GM23338 (cell line): Measurements from ENCODE around the gene CNOT4. TPM values are rescaled to one million over a fixed set of nuclear protein-coding genes. Genes with fewer than 3 reads are reported as not detected.

Source experiments
- ATAC-seq: fragments of 200-7000 bp; cut with Tn5 transposase; 3 replicates; pipeline ENCODE4 v1.9.1; 2020
- DNase-seq: peaks from one replicate; pipeline ENCODE4 v3.0.0-alpha.2; 2015; ENCODE audit warnings: low spot score
- H2AFZ ChIP-seq: fragments of 200-600 bp; sonication (generic); 2 replicates; pipeline ENCODE4 v1.8.0; 2016; ENCODE audit warnings: antibody characterized with exemption, mild to moderate bottlenecking, moderate library complexity
- H3F3A ChIP-seq: fragments of 200-600 bp; sonication (generic); replicated peaks from 2 replicates; pipeline ENCODE4 v1.8.0; 2017; ENCODE audit warnings: antibody characterized with exemption, mixed run types, low read depth
- H3K27ac ChIP-seq: fragments of 200-600 bp; sonication (generic); 2 replicates; pipeline ENCODE4 v1.6.1; 2016; ENCODE audit warnings: low read depth
- H3K27me3 ChIP-seq: fragments of 200-600 bp; sonication (generic); 2 replicates; pipeline ENCODE4 v1.8.0; 2016; ENCODE audit warnings: mild to moderate bottlenecking, mixed run types, moderate library complexity; ENCODE audit not compliant: insufficient read depth
- H3K36me3 ChIP-seq: fragments of 200-600 bp; sonication (generic); 2 replicates; pipeline ENCODE4 v1.8.0; 2016; ENCODE audit warnings: mild to moderate bottlenecking; ENCODE audit not compliant: insufficient read depth
- H3K4me1 ChIP-seq: fragments of 200-600 bp; sonication (generic); 2 replicates; pipeline ENCODE4 v1.8.0; 2016; ENCODE audit warnings: mild to moderate bottlenecking, moderate library complexity; ENCODE audit not compliant: insufficient read depth
- H3K4me2 ChIP-seq: fragments of 200-600 bp; sonication (generic); 2 replicates; pipeline ENCODE4 v1.7.1; 2017; ENCODE audit warnings: mixed run types
- H3K4me3 ChIP-seq: fragments of 200-600 bp; sonication (generic); 2 replicates; pipeline ENCODE4 v1.6.1; 2016; ENCODE audit warnings: mixed run types
- H3K79me2 ChIP-seq: fragments of 200-600 bp; sonication (generic); replicated peaks from 2 replicates; pipeline ENCODE4 v1.8.0; 2017; ENCODE audit warnings: mild to moderate bottlenecking; ENCODE audit not compliant: insufficient read depth
- H3K9me2 ChIP-seq: fragments of 200-600 bp; sonication (generic); 2 replicates; pipeline ENCODE4 v1.8.0; 2017; ENCODE audit not compliant: insufficient read depth
- H4K20me1 ChIP-seq: fragments of 200-600 bp; sonication (generic); replicated peaks from 2 replicates; pipeline ENCODE4 v1.8.0; 2017; ENCODE audit warnings: mild to moderate bottlenecking; ENCODE audit not compliant: insufficient read depth
- H3K27ac Mint-ChIP-seq: 2 replicates; pipeline ENCODE4 v1.8.0; 2020; ENCODE audit warnings: inconsistent platforms, mild to moderate bottlenecking, moderate library complexity, mixed read lengths
- H3K27me3 Mint-ChIP-seq: 3 replicates; pipeline ENCODE4 v1.8.0; 2022; ENCODE audit warnings: low read depth, mild to moderate bottlenecking, moderate library complexity, mixed read lengths, inconsistent platforms; ENCODE audit not compliant: insufficient read depth, poor library complexity
- H3K36me3 Mint-ChIP-seq: 3 replicates; pipeline ENCODE4 v1.8.0; 2021; ENCODE audit warnings: low read depth, mild to moderate bottlenecking, inconsistent platforms, moderate library complexity, mixed read lengths
- H3K4me1 Mint-ChIP-seq: 3 replicates; pipeline ENCODE4 v1.8.0; 2020; ENCODE audit warnings: mild to moderate bottlenecking, inconsistent platforms, mixed read lengths
- H3K4me3 Mint-ChIP-seq: 3 replicates; pipeline ENCODE4 v1.8.0; 2021; ENCODE audit warnings: moderate library complexity, mild to moderate bottlenecking, inconsistent platforms, mixed read lengths
- H3K9me3 Mint-ChIP-seq: 3 replicates; pipeline ENCODE4 v1.8.0; 2020; ENCODE audit warnings: moderate library complexity, mild to moderate bottlenecking, inconsistent platforms, mixed read lengths
- CREB1 ChIP-seq: fragments of 250-450 bp; sonication (Bioruptor Pico); IDR thresholded peaks from 2 replicates; pipeline ENCODE4 v1.5.0; 2020; ENCODE audit warnings: low read depth, mild to moderate bottlenecking, moderate library complexity
- EZH2 ChIP-seq: fragments of 200-600 bp; sonication (generic); IDR thresholded peaks from one replicate; pipeline ENCODE4 v1.8.0; 2017; ENCODE audit warnings: antibody characterized with exemption, mild to moderate bottlenecking, low read depth; ENCODE audit not compliant: unreplicated experiment
- EZH2phosphoT487 ChIP-seq: fragments of 200-600 bp; sonication (generic); IDR thresholded peaks from one replicate; pipeline ENCODE4 v1.8.1; 2018; ENCODE audit warnings: antibody characterized with exemption; ENCODE audit not compliant: unreplicated experiment
- JUNB ChIP-seq: IDR thresholded peaks from one replicate; pipeline ENCODE4 v1.6.1; 2016; ENCODE audit warnings: antibody characterized with exemption; ENCODE audit not compliant: unreplicated experiment
- NANOG ChIP-seq: IDR thresholded peaks from 2 replicates; pipeline ENCODE4 v1.6.1; 2016; ENCODE audit warnings: antibody characterized with exemption, borderline replicate concordance
- POLR2AphosphoS5 ChIP-seq: IDR thresholded peaks from 2 replicates; pipeline ENCODE4 v1.6.1; 2016; ENCODE audit warnings: antibody characterized with exemption, low read depth
- STAT1 ChIP-seq: IDR thresholded peaks from one replicate; pipeline ENCODE4 v1.6.1; 2016; ENCODE audit warnings: antibody characterized with exemption; ENCODE audit not compliant: unreplicated experiment
- ZNF114 ChIP-seq: fragments of 250-450 bp; sonication (Bioruptor Pico); IDR thresholded peaks from 2 replicates; pipeline ENCODE4 v1.5.0; 2020; ENCODE audit warnings: mild to moderate bottlenecking, moderate library complexity
- ZNF331 ChIP-seq: fragments of 250-450 bp; sonication (Bioruptor Pico); IDR thresholded peaks from 2 replicates; pipeline ENCODE4 v1.5.0; 2020; ENCODE audit warnings: low read depth, mild to moderate bottlenecking, moderate library complexity
- polyA plus RNA-seq: library from polyadenylated mRNA; unstranded; fragments of >200 nt; fragmentation: Nextera tagmentation; extraction: Ambion mirVana; gene quantifications from 2 replicates; pipeline ENCODE4 v1.2.1, GENCODE V29; 2016
- total RNA-seq: library from RNA; depleted of rRNA; stranded (reverse); fragments of >200 nt; shearing (Covaris generic); gene quantifications from 2 replicates; pipeline ENCODE4 v1.2.3, GENCODE V29; 2014
- TF ChIP-seq, protein P1 (sequence below): IDR thresholded peaks from one replicate; pipeline ENCODE4 v1.6.1; 2018; ENCODE audit warnings: antibody characterized with exemption; ENCODE audit not compliant: unreplicated experiment
- TF ChIP-seq, protein P2 (sequence below), 2 experiments: fragments of 200-600 bp in 1 of 2; sonication (generic) in 1 of 2; conservative IDR thresholded peaks; 2 replicates each; pipeline versions ENCODE4 v1.5.1 to v1.6.1; 2016 to 2017; ENCODE audit warnings: antibody characterized with exemption in 2 of 2, low read depth in 2 of 2, mild to moderate bottlenecking in 2 of 2, moderate library complexity in 1 of 2
- TF ChIP-seq, protein P3 (sequence below): fragments of 250-450 bp; sonication (Bioruptor Pico); IDR thresholded peaks from 2 replicates; pipeline ENCODE4 v1.5.0; 2020; ENCODE audit warnings: mild to moderate bottlenecking, moderate library complexity
- TF ChIP-seq, protein P4 (sequence below): IDR thresholded peaks from 2 replicates; pipeline ENCODE4 v1.6.1; 2016; ENCODE audit warnings: antibody characterized with exemption

Gene CNOT4
- total and polyA plus RNA-seq, 2 experiments from 2014 or later = 18.9 to 26.2 TPM

DNA sequence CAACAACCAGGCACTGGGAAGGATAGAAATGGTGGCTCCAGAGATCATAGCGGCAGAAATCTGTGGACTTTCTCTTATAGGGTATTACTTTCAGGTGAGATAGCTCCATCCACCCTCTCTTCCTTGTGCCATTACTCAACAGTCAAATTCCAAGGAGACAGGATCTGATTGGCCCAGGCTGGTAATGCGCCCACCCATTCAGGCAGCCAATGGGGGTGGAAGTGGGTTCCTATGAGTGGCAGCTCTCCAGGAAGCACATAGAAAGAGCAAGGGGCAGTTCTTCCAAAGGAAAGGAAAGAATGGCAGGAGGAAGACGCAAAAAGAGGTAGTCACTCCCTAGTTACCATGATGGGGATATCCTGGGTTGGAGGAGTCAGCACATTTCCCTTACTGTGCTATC, 181.8 kb downstream of the CNOT4 start:
- H3K9me3 Mint-ChIP-seq = peaks cover 21% of the 10 kb centered on the region
- ATAC-seq = no peak
- H3K79me2 ChIP-seq = no peaks in the 10 kb centered on the region
- no peak overlapping the region for H3K27ac ChIP-seq
- TF ChIP-seq STAT1 = no peak
- TF ChIP-seq, protein P1, sequence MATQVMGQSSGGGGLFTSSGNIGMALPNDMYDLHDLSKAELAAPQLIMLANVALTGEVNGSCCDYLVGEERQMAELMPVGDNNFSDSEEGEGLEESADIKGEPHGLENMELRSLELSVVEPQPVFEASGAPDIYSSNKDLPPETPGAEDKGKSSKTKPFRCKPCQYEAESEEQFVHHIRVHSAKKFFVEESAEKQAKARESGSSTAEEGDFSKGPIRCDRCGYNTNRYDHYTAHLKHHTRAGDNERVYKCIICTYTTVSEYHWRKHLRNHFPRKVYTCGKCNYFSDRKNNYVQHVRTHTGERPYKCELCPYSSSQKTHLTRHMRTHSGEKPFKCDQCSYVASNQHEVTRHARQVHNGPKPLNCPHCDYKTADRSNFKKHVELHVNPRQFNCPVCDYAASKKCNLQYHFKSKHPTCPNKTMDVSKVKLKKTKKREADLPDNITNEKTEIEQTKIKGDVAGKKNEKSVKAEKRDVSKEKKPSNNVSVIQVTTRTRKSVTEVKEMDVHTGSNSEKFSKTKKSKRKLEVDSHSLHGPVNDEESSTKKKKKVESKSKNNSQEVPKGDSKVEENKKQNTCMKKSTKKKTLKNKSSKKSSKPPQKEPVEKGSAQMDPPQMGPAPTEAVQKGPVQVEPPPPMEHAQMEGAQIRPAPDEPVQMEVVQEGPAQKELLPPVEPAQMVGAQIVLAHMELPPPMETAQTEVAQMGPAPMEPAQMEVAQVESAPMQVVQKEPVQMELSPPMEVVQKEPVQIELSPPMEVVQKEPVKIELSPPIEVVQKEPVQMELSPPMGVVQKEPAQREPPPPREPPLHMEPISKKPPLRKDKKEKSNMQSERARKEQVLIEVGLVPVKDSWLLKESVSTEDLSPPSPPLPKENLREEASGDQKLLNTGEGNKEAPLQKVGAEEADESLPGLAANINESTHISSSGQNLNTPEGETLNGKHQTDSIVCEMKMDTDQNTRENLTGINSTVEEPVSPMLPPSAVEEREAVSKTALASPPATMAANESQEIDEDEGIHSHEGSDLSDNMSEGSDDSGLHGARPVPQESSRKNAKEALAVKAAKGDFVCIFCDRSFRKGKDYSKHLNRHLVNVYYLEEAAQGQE = no peak
- TF ChIP-seq, protein P2, sequence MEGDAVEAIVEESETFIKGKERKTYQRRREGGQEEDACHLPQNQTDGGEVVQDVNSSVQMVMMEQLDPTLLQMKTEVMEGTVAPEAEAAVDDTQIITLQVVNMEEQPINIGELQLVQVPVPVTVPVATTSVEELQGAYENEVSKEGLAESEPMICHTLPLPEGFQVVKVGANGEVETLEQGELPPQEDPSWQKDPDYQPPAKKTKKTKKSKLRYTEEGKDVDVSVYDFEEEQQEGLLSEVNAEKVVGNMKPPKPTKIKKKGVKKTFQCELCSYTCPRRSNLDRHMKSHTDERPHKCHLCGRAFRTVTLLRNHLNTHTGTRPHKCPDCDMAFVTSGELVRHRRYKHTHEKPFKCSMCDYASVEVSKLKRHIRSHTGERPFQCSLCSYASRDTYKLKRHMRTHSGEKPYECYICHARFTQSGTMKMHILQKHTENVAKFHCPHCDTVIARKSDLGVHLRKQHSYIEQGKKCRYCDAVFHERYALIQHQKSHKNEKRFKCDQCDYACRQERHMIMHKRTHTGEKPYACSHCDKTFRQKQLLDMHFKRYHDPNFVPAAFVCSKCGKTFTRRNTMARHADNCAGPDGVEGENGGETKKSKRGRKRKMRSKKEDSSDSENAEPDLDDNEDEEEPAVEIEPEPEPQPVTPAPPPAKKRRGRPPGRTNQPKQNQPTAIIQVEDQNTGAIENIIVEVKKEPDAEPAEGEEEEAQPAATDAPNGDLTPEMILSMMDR (conservative IDR thresholded peaks at IDR 0.05; ENCODE audit: low read depth in 2 of 2) = no peak
- no peak for TF ChIP-seq CREB1 (CRISPR knock-in tag)
- TF ChIP-seq EZH2phosphoT487 = no peak
- TF ChIP-seq, protein P3, sequence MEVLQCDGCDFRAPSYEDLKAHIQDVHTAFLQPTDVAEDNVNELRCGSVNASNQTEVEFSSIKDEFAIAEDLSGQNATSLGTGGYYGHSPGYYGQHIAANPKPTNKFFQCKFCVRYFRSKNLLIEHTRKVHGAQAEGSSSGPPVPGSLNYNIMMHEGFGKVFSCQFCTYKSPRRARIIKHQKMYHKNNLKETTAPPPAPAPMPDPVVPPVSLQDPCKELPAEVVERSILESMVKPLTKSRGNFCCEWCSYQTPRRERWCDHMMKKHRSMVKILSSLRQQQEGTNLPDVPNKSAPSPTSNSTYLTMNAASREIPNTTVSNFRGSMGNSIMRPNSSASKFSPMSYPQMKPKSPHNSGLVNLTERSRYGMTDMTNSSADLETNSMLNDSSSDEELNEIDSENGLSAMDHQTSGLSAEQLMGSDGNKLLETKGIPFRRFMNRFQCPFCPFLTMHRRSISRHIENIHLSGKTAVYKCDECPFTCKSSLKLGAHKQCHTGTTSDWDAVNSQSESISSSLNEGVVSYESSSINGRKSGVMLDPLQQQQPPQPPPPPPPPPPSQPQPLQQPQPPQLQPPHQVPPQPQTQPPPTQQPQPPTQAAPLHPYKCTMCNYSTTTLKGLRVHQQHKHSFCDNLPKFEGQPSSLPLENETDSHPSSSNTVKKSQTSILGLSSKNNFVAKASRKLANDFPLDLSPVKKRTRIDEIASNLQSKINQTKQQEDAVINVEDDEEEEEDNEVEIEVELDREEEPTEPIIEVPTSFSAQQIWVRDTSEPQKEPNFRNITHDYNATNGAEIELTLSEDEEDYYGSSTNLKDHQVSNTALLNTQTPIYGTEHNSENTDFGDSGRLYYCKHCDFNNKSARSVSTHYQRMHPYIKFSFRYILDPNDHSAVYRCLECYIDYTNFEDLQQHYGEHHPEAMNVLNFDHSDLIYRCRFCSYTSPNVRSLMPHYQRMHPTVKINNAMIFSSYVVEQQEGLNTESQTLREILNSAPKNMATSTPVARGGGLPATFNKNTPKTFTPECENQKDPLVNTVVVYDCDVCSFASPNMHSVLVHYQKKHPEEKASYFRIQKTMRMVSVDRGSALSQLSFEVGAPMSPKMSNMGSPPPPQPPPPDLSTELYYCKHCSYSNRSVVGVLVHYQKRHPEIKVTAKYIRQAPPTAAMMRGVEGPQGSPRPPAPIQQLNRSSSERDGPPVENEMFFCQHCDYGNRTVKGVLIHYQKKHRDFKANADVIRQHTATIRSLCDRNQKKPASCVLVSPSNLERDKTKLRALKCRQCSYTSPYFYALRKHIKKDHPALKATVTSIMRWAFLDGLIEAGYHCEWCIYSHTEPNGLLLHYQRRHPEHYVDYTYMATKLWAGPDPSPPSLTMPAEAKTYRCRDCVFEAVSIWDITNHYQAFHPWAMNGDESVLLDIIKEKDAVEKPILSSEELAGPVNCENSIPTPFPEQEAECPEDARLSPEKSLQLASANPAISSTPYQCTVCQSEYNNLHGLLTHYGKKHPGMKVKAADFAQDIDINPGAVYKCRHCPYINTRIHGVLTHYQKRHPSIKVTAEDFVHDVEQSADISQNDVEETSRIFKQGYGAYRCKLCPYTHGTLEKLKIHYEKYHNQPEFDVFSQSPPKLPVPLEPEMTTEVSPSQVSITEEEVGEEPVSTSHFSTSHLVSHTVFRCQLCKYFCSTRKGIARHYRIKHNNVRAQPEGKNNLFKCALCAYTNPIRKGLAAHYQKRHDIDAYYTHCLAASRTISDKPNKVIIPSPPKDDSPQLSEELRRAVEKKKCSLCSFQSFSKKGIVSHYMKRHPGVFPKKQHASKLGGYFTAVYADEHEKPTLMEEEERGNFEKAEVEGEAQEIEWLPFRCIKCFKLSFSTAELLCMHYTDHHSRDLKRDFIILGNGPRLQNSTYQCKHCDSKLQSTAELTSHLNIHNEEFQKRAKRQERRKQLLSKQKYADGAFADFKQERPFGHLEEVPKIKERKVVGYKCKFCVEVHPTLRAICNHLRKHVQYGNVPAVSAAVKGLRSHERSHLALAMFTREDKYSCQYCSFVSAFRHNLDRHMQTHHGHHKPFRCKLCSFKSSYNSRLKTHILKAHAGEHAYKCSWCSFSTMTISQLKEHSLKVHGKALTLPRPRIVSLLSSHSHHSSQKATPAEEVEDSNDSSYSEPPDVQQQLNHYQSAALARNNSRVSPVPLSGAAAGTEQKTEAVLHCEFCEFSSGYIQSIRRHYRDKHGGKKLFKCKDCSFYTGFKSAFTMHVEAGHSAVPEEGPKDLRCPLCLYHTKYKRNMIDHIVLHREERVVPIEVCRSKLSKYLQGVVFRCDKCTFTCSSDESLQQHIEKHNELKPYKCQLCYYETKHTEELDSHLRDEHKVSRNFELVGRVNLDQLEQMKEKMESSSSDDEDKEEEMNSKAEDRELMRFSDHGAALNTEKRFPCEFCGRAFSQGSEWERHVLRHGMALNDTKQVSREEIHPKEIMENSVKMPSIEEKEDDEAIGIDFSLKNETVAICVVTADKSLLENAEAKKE = no peak
- TF ChIP-seq, protein P4, sequence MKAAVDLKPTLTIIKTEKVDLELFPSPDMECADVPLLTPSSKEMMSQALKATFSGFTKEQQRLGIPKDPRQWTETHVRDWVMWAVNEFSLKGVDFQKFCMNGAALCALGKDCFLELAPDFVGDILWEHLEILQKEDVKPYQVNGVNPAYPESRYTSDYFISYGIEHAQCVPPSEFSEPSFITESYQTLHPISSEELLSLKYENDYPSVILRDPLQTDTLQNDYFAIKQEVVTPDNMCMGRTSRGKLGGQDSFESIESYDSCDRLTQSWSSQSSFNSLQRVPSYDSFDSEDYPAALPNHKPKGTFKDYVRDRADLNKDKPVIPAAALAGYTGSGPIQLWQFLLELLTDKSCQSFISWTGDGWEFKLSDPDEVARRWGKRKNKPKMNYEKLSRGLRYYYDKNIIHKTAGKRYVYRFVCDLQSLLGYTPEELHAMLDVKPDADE = no peak
- no peak for TF ChIP-seq EZH2
- TF ChIP-seq NANOG = no peak
- TF ChIP-seq ZNF331 (CRISPR knock-in tag) = no peak
- no peak for TF ChIP-seq JUNB
- no peak for TF ChIP-seq ZNF114 (CRISPR knock-in tag)
- no peak for TF ChIP-seq POLR2AphosphoS5
- no peaks in the 10 kb centered on the region; the same call in 2 of the 3 replicates for H3K4me1 Mint-ChIP-seq
- H3K27me3 Mint-ChIP-seq = peaks cover 2% of the 10 kb centered on the region
- H3F3A ChIP-seq = no peaks in the 10 kb centered on the region
- H3K4me1 ChIP-seq = no peaks in the 10 kb centered on the region
- H3K4me3 Mint-ChIP-seq = no peak overlapping the region
- no peaks in the 10 kb centered on the region for H4K20me1 ChIP-seq
- H3K36me3 Mint-ChIP-seq = peaks cover 6% of the 10 kb centered on the region; the same call in 1 of the 3 replicates
- 0 out of 2 replicates have a peak, but pooled peaks cover 6% of the 10 kb centered on the region for H3K9me2 ChIP-seq
- H3K4me3 ChIP-seq = no peak overlapping the region
- H3K27me3 ChIP-seq = no peaks in the 10 kb centered on the region
- 0 out of 2 replicates have a peak overlapping the region, but pooled peaks have one; percentile 56 for H2AFZ ChIP-seq
- no peaks in the 10 kb centered on the region for H3K36me3 ChIP-seq
- H3K4me2 ChIP-seq = no peak overlapping the region
- DNase-seq = no peak
- no peak overlapping the region for H3K27ac Mint-ChIP-seq
